Keratinocyte (primary cell): ENCODE results near the gene SETBP1.

Experiments
- EZH2 ChIP-seq: IDR thresholded peaks from one replicate; pipeline ENCODE4 v1.6.1; 2012; ENCODE audit warnings: inconsistent platforms, mild to moderate bottlenecking, low read length, moderate library complexity
- TF ChIP-seq, protein P1 (sequence below), 3 experiments: IDR thresholded peaks in 1 of 3; conservative IDR thresholded peaks in 1 of 3; optimal IDR thresholded peaks in 1 of 3; 2 replicates in 2 of 3; 3 replicates in 1 of 3; pipeline versions ENCODE3 to v1.5.1; 2011; ENCODE audit warnings: low read length in 3 of 3, mild to moderate bottlenecking in 3 of 3, moderate library complexity in 2 of 3, control low read depth in 1 of 3, inconsistent platforms in 1 of 3; ENCODE audit not compliant: insufficient read depth in 2 of 3; ENCODE audit errors: extremely low read depth in 1 of 3

DNA sequence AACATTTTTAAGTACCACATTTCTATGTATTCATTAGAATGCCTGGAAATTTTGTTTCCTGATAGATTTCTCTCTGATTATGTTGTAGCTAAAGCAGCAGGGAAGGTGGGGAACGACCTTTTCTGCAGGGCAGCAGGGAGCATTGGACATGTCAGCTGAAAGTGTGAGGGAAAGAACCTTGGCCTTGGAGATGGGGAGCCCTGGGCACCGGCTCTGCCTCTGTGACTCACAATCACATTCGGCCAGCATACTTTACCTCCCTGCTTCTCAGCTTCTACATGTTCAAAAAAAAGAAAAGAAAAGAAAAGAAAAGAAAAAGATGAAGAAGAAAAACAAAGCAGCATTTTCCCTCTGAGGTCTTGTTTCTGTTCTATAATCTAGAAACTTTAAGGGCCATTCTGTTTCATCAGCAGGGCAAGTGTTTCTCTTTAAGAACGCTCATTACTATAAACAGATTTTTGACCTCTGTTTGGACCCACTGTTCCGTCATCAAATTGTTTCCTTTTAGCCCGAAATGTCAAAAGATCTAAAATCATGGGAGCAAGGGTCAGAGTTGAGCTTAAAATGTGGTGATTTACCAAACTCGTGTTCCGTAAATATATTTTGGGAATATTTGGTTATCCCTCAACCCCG lies 27.9 kb downstream of the SETBP1 start:
- TF ChIP-seq, protein P1, sequence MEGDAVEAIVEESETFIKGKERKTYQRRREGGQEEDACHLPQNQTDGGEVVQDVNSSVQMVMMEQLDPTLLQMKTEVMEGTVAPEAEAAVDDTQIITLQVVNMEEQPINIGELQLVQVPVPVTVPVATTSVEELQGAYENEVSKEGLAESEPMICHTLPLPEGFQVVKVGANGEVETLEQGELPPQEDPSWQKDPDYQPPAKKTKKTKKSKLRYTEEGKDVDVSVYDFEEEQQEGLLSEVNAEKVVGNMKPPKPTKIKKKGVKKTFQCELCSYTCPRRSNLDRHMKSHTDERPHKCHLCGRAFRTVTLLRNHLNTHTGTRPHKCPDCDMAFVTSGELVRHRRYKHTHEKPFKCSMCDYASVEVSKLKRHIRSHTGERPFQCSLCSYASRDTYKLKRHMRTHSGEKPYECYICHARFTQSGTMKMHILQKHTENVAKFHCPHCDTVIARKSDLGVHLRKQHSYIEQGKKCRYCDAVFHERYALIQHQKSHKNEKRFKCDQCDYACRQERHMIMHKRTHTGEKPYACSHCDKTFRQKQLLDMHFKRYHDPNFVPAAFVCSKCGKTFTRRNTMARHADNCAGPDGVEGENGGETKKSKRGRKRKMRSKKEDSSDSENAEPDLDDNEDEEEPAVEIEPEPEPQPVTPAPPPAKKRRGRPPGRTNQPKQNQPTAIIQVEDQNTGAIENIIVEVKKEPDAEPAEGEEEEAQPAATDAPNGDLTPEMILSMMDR (optimal IDR thresholded peaks at IDR 0.05 in 1 of 3, IDR thresholded peaks at IDR 0.05 in 1 of 3, conservative IDR thresholded peaks at IDR 0.05 in 1 of 3; ENCODE audit: extremely low read depth in 1 of 3, insufficient read depth in 2 of 3, low read length in 3 of 3): no peak
- no peak for TF ChIP-seq EZH2
